HCT116 (cell line): ENCODE results near the gene DCAF4. TPM values are rescaled to one million over a fixed set of nuclear protein-coding genes. Genes with fewer than 3 reads are reported as not detected.

Source experiments
- ATAC-seq: fragments of 200-7000 bp; cut with Tn5 transposase; 2 replicates; pipeline ENCODE4 v1.9.1; 2020; ENCODE audit warnings: mild to moderate bottlenecking, moderate library complexity
- BruUV-seq: library from RNA; stranded (reverse); fragments of 400-500 nt; replicated peaks from 2 replicates; lab custom pipeline; 2021; lab: Mats Ljungman, UMichigan
- CTCF ChIA-PET: fragments of 300-600 bp; sonication (Branson Sonifier 250); formaldehyde crosslinking; loops from one replicate; lab custom pipeline; 2021; ENCODE audit warnings: antibody characterized with exemption; lab: Charles Lee
- POLR2A ChIA-PET: fragments of 300-600, 350-600 bp; sonication (Branson Sonifier 250); formaldehyde crosslinking; loops from one replicate; lab custom pipeline; 2021; ENCODE audit warnings: antibody characterized with exemption; lab: Charles Lee
- RAD21 ChIA-PET, 2 experiments: fragments of 300-600 bp; sonication (Branson Sonifier 250); formaldehyde crosslinking; loops; one replicate each; lab custom pipeline; 2023; ENCODE audit warnings: low total read pairs in 2 of 2; ENCODE audit not compliant: uncharacterized antibody in 2 of 2, unreplicated experiment in 2 of 2, low non-redundant PET in 1 of 2; lab: Charles Lee
- DNase-seq: peaks from one replicate; pipeline ENCODE4 v3.0.0-alpha.2; 2010; ENCODE audit warnings: low read depth, low spot score
- H2AFZ ChIP-seq: fragments of 200-600 bp; shearing (Covaris generic), sonication (generic); 2 replicates; pipeline ENCODE4 v1.6.1; 2017; ENCODE audit warnings: low read depth, mixed run types, mixed read lengths, antibody characterized with exemption, low read length; ENCODE audit not compliant: poor library complexity, severe bottlenecking
- H3K27ac ChIP-seq: 2 replicates; pipeline ENCODE4 v1.5.1; 2012; ENCODE audit warnings: low read depth, low read length
- H3K27me3 ChIP-seq: fragments of 200-600 bp; sonication (generic); 2 replicates; pipeline ENCODE4 v1.6.1; 2016; ENCODE audit warnings: mixed run types, low read length, mixed read lengths; ENCODE audit not compliant: insufficient read depth
- H3K36me3 ChIP-seq, 2 experiments: fragments of 200-500 bp in 1 of 2; fragments of 200-600 bp in 1 of 2; sonication (Bioruptor generic) in 1 of 2; sonication (generic) in 1 of 2; 2 replicates each; pipeline versions ENCODE4 v1.5.1 to v1.6.1; 2014 to 2016; ENCODE audit warnings: low read length in 2 of 2, inconsistent platforms in 1 of 2, mixed read lengths in 1 of 2, mixed run types in 1 of 2; ENCODE audit not compliant: insufficient read depth in 2 of 2, control insufficient read depth in 1 of 2
- H3K4me1 ChIP-seq, 2 experiments: fragments of 200-600 bp in 1 of 2; sonication (generic) in 1 of 2; 2 replicates each; pipeline versions ENCODE4 v1.5.1 to v1.6.1; 2012 to 2017; ENCODE audit warnings: low read length in 2 of 2, inconsistent platforms in 1 of 2, mild to moderate bottlenecking in 1 of 2, mixed read lengths in 1 of 2, mixed run types in 1 of 2, moderate library complexity in 1 of 2; ENCODE audit not compliant: insufficient read depth in 2 of 2, control insufficient read depth in 1 of 2
- H3K4me2 ChIP-seq: fragments of 200-600 bp; sonication (generic); 2 replicates; pipeline ENCODE4 v1.6.1; 2017; ENCODE audit warnings: mixed run types, low read length, mixed read lengths
- H3K4me3 ChIP-seq, 2 experiments: fragments of 200-600 bp in 1 of 2; sonication (generic) in 1 of 2; replicated peaks in 1 of 2; 2 replicates each; pipeline ENCODE4 v1.5.1; 2011 to 2016; ENCODE audit warnings: low read length in 2 of 2, control low read depth in 1 of 2, low read depth in 1 of 2, mild to moderate bottlenecking in 1 of 2, mixed read lengths in 1 of 2, mixed run types in 1 of 2
- H3K79me2 ChIP-seq: fragments of 200-600 bp; sonication (generic); 2 replicates; pipeline ENCODE4 v1.6.1; 2017; ENCODE audit warnings: mild to moderate bottlenecking, mixed run types, low read length, moderate library complexity, mixed read lengths; ENCODE audit not compliant: insufficient read depth
- H3K9ac ChIP-seq: fragments of 200-600 bp; sonication (generic); 2 replicates; pipeline ENCODE4 v1.6.1; 2016; ENCODE audit warnings: low read length, mixed read lengths
- H3K9me2 ChIP-seq: fragments of 200-600 bp; sonication (generic), shearing (Covaris generic); 2 replicates; pipeline ENCODE4 v1.6.1; 2017; ENCODE audit warnings: mixed run types, mild to moderate bottlenecking, moderate library complexity; ENCODE audit not compliant: insufficient read depth
- H3K9me3 ChIP-seq, 2 experiments: fragments of 200-500 bp in 1 of 2; fragments of 200-600 bp in 1 of 2; sonication (Bioruptor generic) in 1 of 2; sonication (generic) in 1 of 2; 2 replicates each; pipeline ENCODE4 v1.6.1; 2014 to 2017; ENCODE audit warnings: low read length in 2 of 2, mixed read lengths in 2 of 2, inconsistent platforms in 1 of 2, low read depth in 1 of 2, mild to moderate bottlenecking in 1 of 2, mixed run types in 1 of 2, moderate library complexity in 1 of 2; ENCODE audit not compliant: control insufficient read depth in 1 of 2, insufficient read depth in 1 of 2
- H4K20me1 ChIP-seq: fragments of 200-600 bp; sonication (generic), shearing (Covaris generic); 2 replicates; pipeline ENCODE4 v1.6.1; 2017; ENCODE audit warnings: mixed run types, mild to moderate bottlenecking, moderate library complexity; ENCODE audit not compliant: insufficient read depth
- CEBPB ChIP-seq: IDR thresholded peaks from 2 replicates; pipeline ENCODE4 v1.6.1; 2012; ENCODE audit warnings: low read depth
- RAD21 ChIP-seq: IDR thresholded peaks from 2 replicates; pipeline ENCODE4 v1.6.1; 2012; ENCODE audit warnings: low read depth, mild to moderate bottlenecking
- TCF7L2 ChIP-seq: IDR thresholded peaks from 2 replicates; pipeline ENCODE4 v1.7.0; 2011; ENCODE audit warnings: borderline replicate concordance, inconsistent platforms; ENCODE audit not compliant: insufficient read depth, insufficient read length; ENCODE audit errors: extremely low read depth
- intact Hi-C: fragments of 100-400 bp; cut with micrococcal nuclease; formaldehyde crosslinking; loops from 2 replicates; pipeline ENCODE4 v1.10.0; 2022
- total RNA-seq: library from RNA; stranded (reverse); gene quantifications from one replicate; pipeline ENCODE4 v1.2.1, GENCODE V29; 2021; ENCODE audit not compliant: unreplicated experiment
- TF ChIP-seq, protein P1 (sequence below): IDR thresholded peaks from 2 replicates; pipeline ENCODE4 v1.6.1; 2012
- TF ChIP-seq, protein P2 (sequence below): IDR thresholded peaks from 2 replicates; pipeline ENCODE4 v1.6.1; 2012; ENCODE audit warnings: low read depth

The DCAF4 gene
- total RNA-seq, 1 experiment from 2014 or later = 19.3 TPM

DNA sequence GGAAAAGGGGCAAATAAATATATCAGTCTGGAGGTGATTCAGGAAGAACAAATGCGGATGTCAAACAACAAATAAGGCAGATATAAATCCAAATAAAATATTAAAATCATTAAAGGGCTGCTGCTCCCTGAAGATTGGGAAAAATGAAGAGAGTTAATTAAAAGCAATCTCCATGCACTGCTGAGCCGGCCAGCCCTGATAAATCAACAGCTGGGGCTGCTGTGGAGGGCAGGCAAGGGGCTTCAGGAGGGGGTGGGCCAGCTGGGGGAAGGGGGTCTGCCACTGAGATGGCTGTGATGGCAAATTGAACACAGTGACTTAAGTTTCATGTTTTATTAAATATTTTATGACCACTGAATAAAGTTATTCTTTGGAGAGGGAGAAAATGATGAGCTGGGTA, 44.7 kb upstream of the DCAF4 start:
- H3K9me3 ChIP-seq = no peaks in the 10 kb centered on the region
- no peak overlapping the region for H3K4me3 ChIP-seq
- no TSS peak for BruUV-seq
- intact Hi-C loops = no loop called here
- peaks cover 6% of the 10 kb centered on the region; the same call in 1 of the 2 replicates for H3K27me3 ChIP-seq
- no peaks in the 10 kb centered on the region for H4K20me1 ChIP-seq
- DNase-seq (no peak), ATAC-seq (no peak)
- no peak overlapping the region for H3K27ac ChIP-seq
- CTCF ChIA-PET = no interaction called here
- no peak overlapping the region for H3K4me2 ChIP-seq
- H3K79me2 ChIP-seq = no peaks in the 10 kb centered on the region
- RAD21 ChIA-PET = no interaction called here
- no peak overlapping the region for H2AFZ ChIP-seq
- POLR2A ChIA-PET = no interaction called here
- no peaks in the 10 kb centered on the region for H3K9me2 ChIP-seq
- no peak overlapping the region for H3K9ac ChIP-seq
- TF ChIP-seq RAD21 = no peak
- TF ChIP-seq, protein P1, sequence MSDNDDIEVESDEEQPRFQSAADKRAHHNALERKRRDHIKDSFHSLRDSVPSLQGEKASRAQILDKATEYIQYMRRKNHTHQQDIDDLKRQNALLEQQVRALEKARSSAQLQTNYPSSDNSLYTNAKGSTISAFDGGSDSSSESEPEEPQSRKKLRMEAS = no peak
- no peaks in the 10 kb centered on the region for H3K36me3 ChIP-seq
- H3K4me1 ChIP-seq = no peaks in the 10 kb centered on the region

DNA sequence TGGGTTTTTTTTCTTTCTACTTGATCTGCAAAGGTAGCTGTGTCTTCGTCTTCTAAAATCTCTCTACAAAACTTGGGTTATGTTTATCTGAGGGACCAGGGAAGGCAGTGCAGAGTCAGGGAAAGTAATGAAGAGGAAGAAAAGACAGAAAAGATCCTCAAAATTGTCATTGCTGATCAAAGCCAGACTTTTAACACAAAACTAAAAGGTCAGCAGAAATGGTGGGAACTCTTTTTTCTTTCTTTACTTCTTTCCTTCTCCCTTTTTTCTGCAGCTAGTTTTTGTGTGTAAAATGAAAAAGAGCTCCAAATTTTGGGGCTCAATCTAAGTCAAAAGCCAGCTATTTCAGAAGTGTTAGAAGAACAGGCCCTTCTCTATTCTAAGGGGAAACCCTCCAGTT, 44.2 kb upstream of the DCAF4 start:
- no TSS peak for BruUV-seq
- RAD21 ChIA-PET = no interaction called here

More for the DNA sequence above, 44.2 kb upstream of the DCAF4 start:
- intact Hi-C loops = no loop called here
- Histone ChIP-seq H3K9me2 (no peaks in the 10 kb centered on the region), H3K4me3 (no peak overlapping the region), H3K27me3 (peaks cover 6% of the 10 kb centered on the region; the same call in 1 of the 2 replicates), H3K4me1 (no peaks in the 10 kb centered on the region), H3K9me3 (no peaks in the 10 kb centered on the region), H4K20me1 (no peaks in the 10 kb centered on the region), H3K9ac (no peak overlapping the region), H3K36me3 (no peaks in the 10 kb centered on the region), H3K4me2 (no peak overlapping the region), H2AFZ (no peak overlapping the region), H3K79me2 (no peaks in the 10 kb centered on the region), H3K27ac (no peak overlapping the region)
- ChIA-PET CTCF (no interaction called here), POLR2A (no interaction called here)
- TF ChIP-seq TCF7L2 = no peak
- TF ChIP-seq CEBPB = no peak
- TF ChIP-seq, protein P2, sequence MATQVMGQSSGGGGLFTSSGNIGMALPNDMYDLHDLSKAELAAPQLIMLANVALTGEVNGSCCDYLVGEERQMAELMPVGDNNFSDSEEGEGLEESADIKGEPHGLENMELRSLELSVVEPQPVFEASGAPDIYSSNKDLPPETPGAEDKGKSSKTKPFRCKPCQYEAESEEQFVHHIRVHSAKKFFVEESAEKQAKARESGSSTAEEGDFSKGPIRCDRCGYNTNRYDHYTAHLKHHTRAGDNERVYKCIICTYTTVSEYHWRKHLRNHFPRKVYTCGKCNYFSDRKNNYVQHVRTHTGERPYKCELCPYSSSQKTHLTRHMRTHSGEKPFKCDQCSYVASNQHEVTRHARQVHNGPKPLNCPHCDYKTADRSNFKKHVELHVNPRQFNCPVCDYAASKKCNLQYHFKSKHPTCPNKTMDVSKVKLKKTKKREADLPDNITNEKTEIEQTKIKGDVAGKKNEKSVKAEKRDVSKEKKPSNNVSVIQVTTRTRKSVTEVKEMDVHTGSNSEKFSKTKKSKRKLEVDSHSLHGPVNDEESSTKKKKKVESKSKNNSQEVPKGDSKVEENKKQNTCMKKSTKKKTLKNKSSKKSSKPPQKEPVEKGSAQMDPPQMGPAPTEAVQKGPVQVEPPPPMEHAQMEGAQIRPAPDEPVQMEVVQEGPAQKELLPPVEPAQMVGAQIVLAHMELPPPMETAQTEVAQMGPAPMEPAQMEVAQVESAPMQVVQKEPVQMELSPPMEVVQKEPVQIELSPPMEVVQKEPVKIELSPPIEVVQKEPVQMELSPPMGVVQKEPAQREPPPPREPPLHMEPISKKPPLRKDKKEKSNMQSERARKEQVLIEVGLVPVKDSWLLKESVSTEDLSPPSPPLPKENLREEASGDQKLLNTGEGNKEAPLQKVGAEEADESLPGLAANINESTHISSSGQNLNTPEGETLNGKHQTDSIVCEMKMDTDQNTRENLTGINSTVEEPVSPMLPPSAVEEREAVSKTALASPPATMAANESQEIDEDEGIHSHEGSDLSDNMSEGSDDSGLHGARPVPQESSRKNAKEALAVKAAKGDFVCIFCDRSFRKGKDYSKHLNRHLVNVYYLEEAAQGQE = no peak
- DNase-seq (no peak), ATAC-seq (no peak)
